NB4 (cell line): ENCODE data around the gene CAPN14.
"Not testable (repeated sequence)": the region's sequence is repeated elsewhere in the genome, so short reads cannot be mapped to it uniquely, and the experiment has no call there.

Source experiments
- DNase-seq: peaks from one replicate; pipeline ENCODE4 v3.0.0; 2010; ENCODE audit warnings: low read depth
- H3K4me3 ChIP-seq: one replicate; pipeline ENCODE4 v1.5.1; 2011; ENCODE audit warnings: mild to moderate bottlenecking, low read depth, low read length, moderate library complexity
- MAX ChIP-seq: IDR thresholded peaks from 2 replicates; pipeline ENCODE4 v1.6.1; 2011; ENCODE audit warnings: low read depth, low read length
- MYC ChIP-seq: IDR thresholded peaks from 2 replicates; pipeline ENCODE4 v1.6.1; 2011; ENCODE audit warnings: low read depth, low read length
- POLR2A ChIP-seq: IDR thresholded peaks from 2 replicates; pipeline ENCODE4 v1.6.1; 2011; ENCODE audit warnings: mild to moderate bottlenecking; ENCODE audit not compliant: insufficient read length; ENCODE audit errors: extremely low read depth
- TF ChIP-seq, protein P1 (sequence below): IDR thresholded peaks from one replicate; pipeline ENCODE4 v1.5.1; 2012; ENCODE audit warnings: low read depth, low read length

The CAPN14 gene

DNA sequence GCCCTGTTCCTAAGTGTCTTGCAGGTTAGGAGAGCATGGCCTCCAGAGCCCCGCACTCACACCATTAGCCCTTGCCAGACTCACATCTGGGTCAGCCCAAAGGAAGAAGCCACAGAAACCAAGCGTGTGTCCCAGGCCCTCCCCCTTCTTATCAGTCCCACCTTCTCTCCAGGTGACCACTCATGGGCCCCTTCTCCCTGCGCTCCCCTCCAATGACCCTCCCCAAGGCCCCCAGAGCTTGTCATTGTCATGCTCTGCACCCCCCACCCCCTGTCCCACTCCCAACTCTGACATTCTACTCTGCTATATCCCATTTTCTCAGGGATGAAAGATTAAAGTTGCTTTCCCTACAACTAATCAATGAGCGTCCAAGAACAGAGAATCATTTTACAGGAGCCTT, 30.1 kb downstream of the CAPN14 start:
- TF ChIP-seq MYC = no peak
- TF ChIP-seq, protein P1, sequence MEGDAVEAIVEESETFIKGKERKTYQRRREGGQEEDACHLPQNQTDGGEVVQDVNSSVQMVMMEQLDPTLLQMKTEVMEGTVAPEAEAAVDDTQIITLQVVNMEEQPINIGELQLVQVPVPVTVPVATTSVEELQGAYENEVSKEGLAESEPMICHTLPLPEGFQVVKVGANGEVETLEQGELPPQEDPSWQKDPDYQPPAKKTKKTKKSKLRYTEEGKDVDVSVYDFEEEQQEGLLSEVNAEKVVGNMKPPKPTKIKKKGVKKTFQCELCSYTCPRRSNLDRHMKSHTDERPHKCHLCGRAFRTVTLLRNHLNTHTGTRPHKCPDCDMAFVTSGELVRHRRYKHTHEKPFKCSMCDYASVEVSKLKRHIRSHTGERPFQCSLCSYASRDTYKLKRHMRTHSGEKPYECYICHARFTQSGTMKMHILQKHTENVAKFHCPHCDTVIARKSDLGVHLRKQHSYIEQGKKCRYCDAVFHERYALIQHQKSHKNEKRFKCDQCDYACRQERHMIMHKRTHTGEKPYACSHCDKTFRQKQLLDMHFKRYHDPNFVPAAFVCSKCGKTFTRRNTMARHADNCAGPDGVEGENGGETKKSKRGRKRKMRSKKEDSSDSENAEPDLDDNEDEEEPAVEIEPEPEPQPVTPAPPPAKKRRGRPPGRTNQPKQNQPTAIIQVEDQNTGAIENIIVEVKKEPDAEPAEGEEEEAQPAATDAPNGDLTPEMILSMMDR = no peak
- no peak for TF ChIP-seq MAX
- no peak for TF ChIP-seq POLR2A
- no peak for DNase-seq
- H3K4me3 ChIP-seq = no peak overlapping the region

- DNase-seq, H3K4me3 ChIP-seq: not testable (repeated sequence)
Observed at GRCh38 chr2:31183973-31184372, 33.3 kb downstream of the CAPN14 start.

- no peak for DNase-seq
- TF ChIP-seq POLR2A (no peak), MYC (no peak)
- TF ChIP-seq, protein P1 = no peak
Observed at GRCh38 chr2:31176742-31177141, 40.6 kb downstream of the CAPN14 start.

DNA sequence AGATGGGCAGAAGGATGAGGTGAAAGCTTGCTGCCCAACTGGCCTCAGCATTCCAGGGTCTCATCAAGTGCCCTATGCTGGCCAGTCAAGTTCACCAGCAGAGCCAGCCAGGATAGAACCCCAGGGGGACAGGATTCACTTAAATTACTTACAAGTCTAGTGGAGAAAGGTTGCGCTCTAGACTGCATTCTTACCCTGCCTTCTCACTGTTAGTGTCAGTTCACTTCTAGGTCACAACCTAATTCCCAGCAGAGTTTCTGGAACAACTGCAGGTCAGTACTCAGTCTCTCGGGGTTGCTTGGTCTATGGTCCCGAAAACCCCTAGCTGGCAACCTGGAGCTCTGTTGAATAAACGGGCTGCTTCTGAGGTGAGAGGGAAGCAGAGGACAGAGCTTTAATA, 46.2 kb downstream of the CAPN14 start:
- TF ChIP-seq, protein P1 = no peak
- TF ChIP-seq POLR2A (no peak), MYC (no peak), MAX (no peak)
- no peak overlapping the region for H3K4me3 ChIP-seq
- no peak for DNase-seq

More at GRCh38 chr2:31176742-31177141, 40.6 kb downstream of the CAPN14 start:
- no peak overlapping the region for H3K4me3 ChIP-seq

DNA sequence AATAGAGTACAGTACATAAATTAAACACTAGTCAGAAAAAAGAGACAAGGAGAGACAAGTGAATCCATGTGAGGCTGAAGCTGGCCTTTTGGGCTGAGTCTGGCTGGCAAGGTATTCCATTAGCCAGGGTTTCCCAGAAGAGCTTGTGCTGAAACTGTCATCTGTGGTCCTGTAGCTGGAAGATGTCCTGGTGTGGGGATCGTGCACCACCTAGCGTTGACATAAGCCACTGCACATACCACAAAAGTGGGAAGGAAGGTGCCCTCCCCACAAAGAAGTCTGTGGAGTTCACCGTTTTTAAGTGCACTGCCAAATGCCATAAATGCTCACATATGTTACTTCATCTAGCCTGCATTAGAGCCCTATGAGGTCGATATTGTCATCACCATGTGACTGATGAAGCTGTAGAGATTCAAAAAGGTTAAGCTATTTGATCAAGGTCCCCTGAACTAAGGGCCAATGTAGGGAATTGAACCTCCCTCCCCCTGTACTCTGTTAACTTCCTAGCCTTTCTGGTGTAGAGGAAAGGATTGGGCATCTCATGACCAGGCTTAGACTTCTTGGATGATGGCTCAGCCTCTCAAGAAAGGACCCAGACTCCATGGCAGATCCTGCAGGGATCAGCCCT, 47.1 kb downstream of the CAPN14 start:
- no peak overlapping the region for H3K4me3 ChIP-seq
- no peak for TF ChIP-seq POLR2A
- TF ChIP-seq, protein P1 = peak; percentile 94
- TF ChIP-seq MYC = no peak
- no peak for TF ChIP-seq MAX
- DNase-seq = peak; percentile 77

DNA sequence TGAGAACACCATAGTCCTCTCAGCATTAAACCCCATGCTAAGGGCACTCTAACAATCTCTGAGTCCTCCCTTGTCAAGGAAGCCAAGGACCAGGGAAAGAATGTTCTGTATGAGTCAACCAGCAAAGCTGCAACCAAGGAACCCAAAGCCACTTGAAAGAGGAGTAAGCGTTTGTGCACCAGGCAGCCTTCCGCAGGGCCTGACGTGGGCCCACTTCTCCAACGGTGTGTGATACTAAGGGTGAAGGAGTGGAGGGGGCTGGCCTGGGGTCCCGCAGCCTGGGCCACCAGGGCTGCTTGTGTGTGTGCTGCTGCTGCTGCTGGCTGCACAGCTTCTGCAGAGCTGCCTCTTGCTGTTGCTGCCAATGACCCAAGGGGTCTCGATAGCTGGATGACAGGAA, 49.0 kb downstream of the CAPN14 start:
- TF ChIP-seq MYC (no peak), MAX (no peak)
- H3K4me3 ChIP-seq = no peak overlapping the region
- DNase-seq = no peak

DNA sequence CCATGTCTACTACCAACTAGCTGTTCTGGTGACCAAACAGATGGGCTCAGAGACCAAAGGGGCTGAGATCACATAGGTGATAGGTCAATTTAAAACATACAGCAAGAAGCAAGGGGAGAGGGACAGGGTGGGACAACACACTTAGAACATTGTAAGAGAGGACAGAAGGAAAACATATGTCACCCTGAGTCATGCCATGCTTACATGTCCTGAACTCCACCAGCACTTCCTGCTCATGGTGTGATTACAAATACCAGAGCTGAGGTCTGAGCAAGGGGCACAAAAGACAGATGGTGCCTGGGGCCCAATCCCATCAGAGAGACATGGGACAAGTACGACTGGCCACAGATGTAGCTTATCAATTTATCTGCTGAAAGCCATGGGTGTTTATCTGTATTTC, 50.4 kb downstream of the CAPN14 start:
- TF ChIP-seq MYC = no peak
- TF ChIP-seq, protein P1 = no peak
- no peak for TF ChIP-seq MAX
- TF ChIP-seq POLR2A = no peak
- no peak for DNase-seq
- no peak overlapping the region for H3K4me3 ChIP-seq
